Effector memory CD8-positive, alpha-beta T cell (primary cell): ENCODE measurements around the gene SLC29A1.

Source experiments
- ATAC-seq: fragments of 150-1000 bp; cut with Tn5 transposase; replicated peaks from 2 replicates; pipeline ENCODE4 v1.10.0; 2021; ENCODE audit warnings: mild to moderate bottlenecking, moderate library complexity
- DNase-seq, 3 experiments: peaks; one replicate each; pipeline ENCODE4 v3.0.0; 2021
- H3K27ac Mint-ChIP-seq, 2 donors: one replicate each; pipeline ENCODE4 v1.8.0; 2022; ENCODE audit warnings: mild to moderate bottlenecking in 2 of 2, mixed read lengths in 2 of 2, moderate library complexity in 2 of 2
- H3K27me3 Mint-ChIP-seq, 2 donors: one replicate each; pipeline ENCODE4 v1.8.0; 2022; ENCODE audit warnings: mixed read lengths in 2 of 2
- H3K36me3 Mint-ChIP-seq: one replicate; pipeline ENCODE4 v1.8.0; 2022; ENCODE audit warnings: mild to moderate bottlenecking, moderate library complexity, mixed read lengths; ENCODE audit not compliant: insufficient read depth
- H3K4me1 Mint-ChIP-seq, 2 donors: one replicate each; pipeline ENCODE4 v1.8.0; 2022; ENCODE audit warnings: low read depth in 2 of 2, mixed read lengths in 2 of 2
- H3K4me3 Mint-ChIP-seq, 2 donors: one replicate each; pipeline ENCODE4 v1.8.0; 2022; ENCODE audit warnings: mild to moderate bottlenecking in 2 of 2, mixed read lengths in 2 of 2, moderate library complexity in 2 of 2
- H3K9me3 Mint-ChIP-seq, 2 donors: one replicate each; pipeline ENCODE4 v1.8.0; 2022; ENCODE audit warnings: mixed read lengths in 2 of 2

Gene SLC29A1

GRCh38 chr6:44201638-44202303 lies 21.6 kb upstream of the SLC29A1 start:
- Mint-ChIP-seq H3K4me1 (no peaks in the 10 kb centered on the region), H3K9me3 (no peaks in the 10 kb centered on the region), H3K27me3 (peaks cover 26 to 45% of the 10 kb centered on the region in 2 donors), H3K4me3 (no peak overlapping the region), H3K27ac (no peak overlapping the region), H3K36me3 (no peaks in the 10 kb centered on the region)
- ATAC-seq (no peak), DNase-seq (no peak)

GRCh38 chr6:44202332-44202971 lies 20.9 kb upstream of the SLC29A1 start:
- DNase-seq (no peak), ATAC-seq (no peak)
- H3K27ac Mint-ChIP-seq: no peak overlapping the region
- no peaks in the 10 kb centered on the region for H3K36me3 Mint-ChIP-seq
- H3K27me3 Mint-ChIP-seq: peaks cover 31 to 51% of the 10 kb centered on the region in 2 donors
- H3K4me1 Mint-ChIP-seq: no peaks in the 10 kb centered on the region
- H3K4me3 Mint-ChIP-seq: no peak overlapping the region
- no peaks in the 10 kb centered on the region for H3K9me3 Mint-ChIP-seq

GRCh38 chr6:44202972-44203750 lies 20.2 kb upstream of the SLC29A1 start:
- Mint-ChIP-seq H3K27me3 (peaks cover 38 to 58% of the 10 kb centered on the region in 2 donors), H3K36me3 (no peaks in the 10 kb centered on the region), H3K27ac (no peak overlapping the region), H3K4me1 (no peaks in the 10 kb centered on the region), H3K4me3 (no peak overlapping the region), H3K9me3 (no peaks in the 10 kb centered on the region)
- DNase-seq (no peak), ATAC-seq (no peak)

- Mint-ChIP-seq H3K9me3 (no peaks in the 10 kb centered on the region), H3K4me3 (no peak overlapping the region), H3K36me3 (no peaks in the 10 kb centered on the region), H3K27ac (no peak overlapping the region), H3K27me3 (peaks cover 42 to 66% of the 10 kb centered on the region in 2 donors), H3K4me1 (no peaks in the 10 kb centered on the region)
- ATAC-seq: no peak
- no peak for DNase-seq
Observed at GRCh38 chr6:44203955-44204354, 19.4 kb upstream of the SLC29A1 start.

GRCh38 chr6:44207966-44208365 lies 15.4 kb upstream of the SLC29A1 start:
- H3K4me1 Mint-ChIP-seq: no peaks in the 10 kb centered on the region
- no peak overlapping the region for H3K27ac Mint-ChIP-seq
- peaks cover 33 to 47% of the 10 kb centered on the region in 2 donors for H3K27me3 Mint-ChIP-seq
- ATAC-seq: no peak
- no peaks in the 10 kb centered on the region for H3K36me3 Mint-ChIP-seq
- DNase-seq: no peak
- H3K4me3 Mint-ChIP-seq: no peak overlapping the region
- H3K9me3 Mint-ChIP-seq: no peaks in the 10 kb centered on the region

GRCh38 chr6:44211284-44211683 lies 12.1 kb upstream of the SLC29A1 start:
- no peaks in the 10 kb centered on the region for H3K4me1 Mint-ChIP-seq
- peaks cover 37 to 41% of the 10 kb centered on the region in 2 donors for H3K27me3 Mint-ChIP-seq
- no peak overlapping the region for H3K27ac Mint-ChIP-seq
- H3K4me3 Mint-ChIP-seq: no peak overlapping the region
- ATAC-seq: no peak
- no peaks in the 10 kb centered on the region for H3K9me3 Mint-ChIP-seq
- no peaks in the 10 kb centered on the region for H3K36me3 Mint-ChIP-seq
- DNase-seq: no peak

GRCh38 chr6:44214307-44214706 lies 9.1 kb upstream of the SLC29A1 start:
- DNase-seq (no peak), ATAC-seq (no peak)
- H3K27me3 Mint-ChIP-seq: peaks cover 24 to 37% of the 10 kb centered on the region in 2 donors
- no peaks in the 10 kb centered on the region for H3K9me3 Mint-ChIP-seq
- H3K27ac Mint-ChIP-seq: no peak overlapping the region
- H3K36me3 Mint-ChIP-seq: no peaks in the 10 kb centered on the region
- peaks cover 0 to 5% of the 10 kb centered on the region in 2 donors for H3K4me1 Mint-ChIP-seq
- H3K4me3 Mint-ChIP-seq: no peak overlapping the region

GRCh38 chr6:44216677-44217331 lies 6.6 kb upstream of the SLC29A1 start, which contains the start of gene MYMX:
MYMX (plus strand) TSS chr6:44216926; CDS start chr6:44217472, 546 bp downstream.
- H3K36me3 Mint-ChIP-seq: no peaks in the 10 kb centered on the region
- H3K27ac Mint-ChIP-seq: no peak within 1 kb of the TSS
- no peak within 1 kb of the TSS for H3K4me3 Mint-ChIP-seq
- H3K9me3 Mint-ChIP-seq: no peaks in the 10 kb centered on the region
- H3K4me1 Mint-ChIP-seq: peaks cover 0 to 8% of the 10 kb centered on the region in 2 donors
- H3K27me3 Mint-ChIP-seq: peaks cover 18 to 36% of the 10 kb centered on the region in 2 donors
- no peak for DNase-seq
- ATAC-seq: no peak

GRCh38 chr6:44217332-44218143 lies 5.9 kb upstream of the SLC29A1 start:
- H3K4me3 Mint-ChIP-seq: no peak overlapping the region
- DNase-seq (no peak), ATAC-seq (no peak)
- H3K4me1 Mint-ChIP-seq: peaks cover under 1 to 10% of the 10 kb centered on the region in 2 donors
- H3K36me3 Mint-ChIP-seq: no peaks in the 10 kb centered on the region
- peaks cover 18 to 36% of the 10 kb centered on the region in 2 donors for H3K27me3 Mint-ChIP-seq
- H3K9me3 Mint-ChIP-seq: no peaks in the 10 kb centered on the region
- H3K27ac Mint-ChIP-seq: no peak overlapping the region

- no peak for DNase-seq
- H3K36me3 Mint-ChIP-seq: no peaks in the 10 kb centered on the region
- no peaks in the 10 kb centered on the region for H3K9me3 Mint-ChIP-seq
- peaks cover 14 to 36% of the 10 kb centered on the region in 2 donors for H3K27me3 Mint-ChIP-seq
- H3K4me1 Mint-ChIP-seq: peaks cover 11 to 20% of the 10 kb centered on the region in 2 donors
- peak overlapping the region; percentile 38 to 65 for H3K4me3 Mint-ChIP-seq
- ATAC-seq: no peak
- no peak overlapping the region for H3K27ac Mint-ChIP-seq
Observed at GRCh38 chr6:44219053-44219814, 4.2 kb upstream of the SLC29A1 start.

- ATAC-seq (no peak), DNase-seq (no peak)
- Mint-ChIP-seq H3K27me3 (peaks cover 12 to 36% of the 10 kb centered on the region in 2 donors), H3K36me3 (no peaks in the 10 kb centered on the region), H3K27ac (no peak overlapping the region), H3K9me3 (no peaks in the 10 kb centered on the region), H3K4me1 (peaks cover 15 to 25% of the 10 kb centered on the region in 2 donors), H3K4me3 (peak overlapping the region; percentile 38 to 65)
Observed at GRCh38 chr6:44219815-44220784, 3.3 kb upstream of the SLC29A1 start.
